ENCODE results near the gene AFAP1L1.

- no peak for TF ChIP-seq KAT7 (CRISPR knock-in tag; IDR thresholded peaks at IDR 0.05; ENCODE audit: borderline replicate concordance)
- no peak for TF ChIP-seq ZNF3 (CRISPR knock-in tag; IDR thresholded peaks at IDR 0.05)
- TF ChIP-seq ZC3H11A (IDR thresholded peaks at IDR 0.05; ENCODE audit: low read depth, low read length): no peak
- TF ChIP-seq, protein P1, sequence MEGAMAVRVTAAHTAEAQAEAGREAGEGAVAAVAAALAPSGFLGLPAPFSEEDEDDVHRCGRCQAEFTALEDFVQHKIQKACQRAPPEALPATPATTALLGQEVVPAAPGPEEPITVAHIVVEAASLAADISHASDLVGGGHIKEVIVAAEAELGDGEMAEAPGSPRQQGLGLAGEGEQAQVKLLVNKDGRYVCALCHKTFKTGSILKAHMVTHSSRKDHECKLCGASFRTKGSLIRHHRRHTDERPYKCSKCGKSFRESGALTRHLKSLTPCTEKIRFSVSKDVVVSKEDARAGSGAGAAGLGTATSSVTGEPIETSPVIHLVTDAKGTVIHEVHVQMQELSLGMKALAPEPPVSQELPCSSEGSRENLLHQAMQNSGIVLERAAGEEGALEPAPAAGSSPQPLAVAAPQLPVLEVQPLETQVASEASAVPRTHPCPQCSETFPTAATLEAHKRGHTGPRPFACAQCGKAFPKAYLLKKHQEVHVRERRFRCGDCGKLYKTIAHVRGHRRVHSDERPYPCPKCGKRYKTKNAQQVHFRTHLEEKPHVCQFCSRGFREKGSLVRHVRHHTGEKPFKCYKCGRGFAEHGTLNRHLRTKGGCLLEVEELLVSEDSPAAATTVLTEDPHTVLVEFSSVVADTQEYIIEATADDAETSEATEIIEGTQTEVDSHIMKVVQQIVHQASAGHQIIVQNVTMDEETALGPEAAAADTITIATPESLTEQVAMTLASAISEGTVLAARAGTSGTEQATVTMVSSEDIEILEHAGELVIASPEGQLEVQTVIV (CRISPR knock-in tag; IDR thresholded peaks at IDR 0.05; ENCODE audit: borderline replicate concordance): no peak
- TF ChIP-seq CGGBP1 (CRISPR knock-in tag; IDR thresholded peaks at IDR 0.05): no peak
- TF ChIP-seq EP300 (IDR thresholded peaks at IDR 0.05; ENCODE audit: low read length): no peak
- TF ChIP-seq YY1 (IDR thresholded peaks at IDR 0.05; ENCODE audit: borderline replicate concordance in 1 of 3, control insufficient read depth in 1 of 3, extremely low read depth in 1 of 3, insufficient read depth in 3 of 3, insufficient read length in 1 of 3, insufficient replicate concordance in 2 of 3, low read depth in 1 of 3, low read length in 2 of 3): no peak
- TF ChIP-seq FOXP1 (CRISPR knock-in tag; IDR thresholded peaks at IDR 0.05): no peak
- no peak for TF ChIP-seq FOXK2 (conservative IDR thresholded peaks at IDR 0.05 in 1 of 2, IDR thresholded peaks at IDR 0.05 in 1 of 2; ENCODE audit: low read depth in 2 of 2)
These were observed 42.9 kb upstream of the AFAP1L1 start for GRCh38 chr5:149228618-149229297.

Data from K562 (cell line).